Coronary artery (tissue), 2 donors: ENCODE results near the gene UBP1.
"Not testable (repeated sequence)": the region's sequence is repeated elsewhere in the genome, so short reads cannot be mapped to it uniquely, and the experiment has no call there.

ENCODE experiments used
- DNase-seq: peaks from one replicate; pipeline ENCODE4 v3.0.0-alpha.2; 2017; ENCODE audit warnings: low spot score
- H3K27ac ChIP-seq, 2 donors: fragments of 200-600 bp; sonication (generic); one replicate each; pipeline ENCODE4 v1.5.1; 2016 to 2019
- H3K4me3 ChIP-seq: fragments of 200-600 bp; sonication (generic); 2 replicates; pipeline ENCODE4 v1.5.1; 2016; ENCODE audit warnings: mild to moderate bottlenecking, moderate library complexity
- TF ChIP-seq, protein P1 (sequence below): fragments of 200-600 bp; sonication (generic); IDR thresholded peaks from one replicate; pipeline ENCODE4 v1.5.1; 2019; ENCODE audit warnings: antibody characterized with exemption

UBP1 gene

DNA sequence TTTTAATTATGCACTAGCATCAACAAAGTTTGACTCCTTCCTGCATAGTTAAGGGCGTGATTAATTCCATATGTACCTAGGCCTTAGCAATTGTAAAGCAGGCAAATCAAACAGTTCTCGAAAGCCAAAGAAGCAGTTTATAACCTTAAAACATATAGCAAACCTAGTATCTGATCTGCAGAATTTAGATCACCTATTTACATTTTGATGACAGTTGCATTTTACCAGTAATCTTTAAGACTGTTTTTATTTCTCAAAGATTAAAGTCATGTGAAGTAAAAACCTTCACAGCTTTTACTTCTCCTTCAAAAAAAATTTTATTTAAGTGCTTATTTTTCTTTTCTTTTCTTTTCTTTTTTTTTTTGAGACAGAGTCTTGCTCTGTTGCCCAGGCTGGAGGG is 20.9 kb upstream of the UBP1 start:
- Histone ChIP-seq H3K4me3 (no peak overlapping the region), H3K27ac (no peak overlapping the region)
- DNase-seq: no peak
- TF ChIP-seq, protein P1, sequence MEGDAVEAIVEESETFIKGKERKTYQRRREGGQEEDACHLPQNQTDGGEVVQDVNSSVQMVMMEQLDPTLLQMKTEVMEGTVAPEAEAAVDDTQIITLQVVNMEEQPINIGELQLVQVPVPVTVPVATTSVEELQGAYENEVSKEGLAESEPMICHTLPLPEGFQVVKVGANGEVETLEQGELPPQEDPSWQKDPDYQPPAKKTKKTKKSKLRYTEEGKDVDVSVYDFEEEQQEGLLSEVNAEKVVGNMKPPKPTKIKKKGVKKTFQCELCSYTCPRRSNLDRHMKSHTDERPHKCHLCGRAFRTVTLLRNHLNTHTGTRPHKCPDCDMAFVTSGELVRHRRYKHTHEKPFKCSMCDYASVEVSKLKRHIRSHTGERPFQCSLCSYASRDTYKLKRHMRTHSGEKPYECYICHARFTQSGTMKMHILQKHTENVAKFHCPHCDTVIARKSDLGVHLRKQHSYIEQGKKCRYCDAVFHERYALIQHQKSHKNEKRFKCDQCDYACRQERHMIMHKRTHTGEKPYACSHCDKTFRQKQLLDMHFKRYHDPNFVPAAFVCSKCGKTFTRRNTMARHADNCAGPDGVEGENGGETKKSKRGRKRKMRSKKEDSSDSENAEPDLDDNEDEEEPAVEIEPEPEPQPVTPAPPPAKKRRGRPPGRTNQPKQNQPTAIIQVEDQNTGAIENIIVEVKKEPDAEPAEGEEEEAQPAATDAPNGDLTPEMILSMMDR: no peak

DNA sequence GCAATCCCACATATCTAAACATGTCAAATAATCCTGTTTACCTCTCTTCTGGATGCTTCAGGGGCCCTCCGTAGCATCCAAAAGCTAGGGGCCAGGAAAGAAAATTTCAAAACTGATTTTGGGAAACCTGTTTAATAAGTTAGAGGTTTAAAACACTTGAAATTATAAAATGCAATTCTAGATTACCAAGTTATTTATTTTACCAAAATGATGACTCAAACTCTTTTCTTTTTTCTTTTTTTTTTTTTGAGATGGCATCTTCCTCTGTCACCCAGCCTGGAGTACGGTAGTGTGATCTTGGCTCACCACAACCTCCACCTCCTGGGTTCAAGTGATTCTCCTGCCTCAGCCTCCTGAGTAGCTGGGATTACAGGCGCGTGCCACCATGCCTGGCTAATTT is 19.4 kb upstream of the UBP1 start:
- H3K4me3 ChIP-seq, H3K27ac ChIP-seq, DNase-seq: not testable (repeated sequence)

DNA sequence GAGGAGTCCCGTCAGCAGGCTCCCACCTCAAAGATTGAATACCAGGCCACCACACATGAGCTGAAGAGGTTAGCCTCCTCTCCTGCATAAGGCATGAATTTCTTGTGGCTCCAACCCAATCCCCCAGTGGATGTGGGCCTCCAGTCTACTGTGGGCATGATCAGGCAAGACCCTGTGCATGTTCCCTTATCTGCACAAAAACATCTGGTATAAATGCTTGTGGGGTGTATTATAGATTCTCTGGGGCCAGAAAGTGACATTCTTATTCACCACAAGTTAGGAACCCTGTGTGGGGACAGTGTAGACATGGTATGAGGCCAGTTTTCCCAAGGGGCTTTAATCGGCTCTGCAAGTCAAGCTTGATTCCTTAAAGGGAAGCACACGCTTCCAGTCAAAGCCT is 18.2 kb upstream of the UBP1 start:
- no peak overlapping the region for H3K27ac ChIP-seq
- H3K4me3 ChIP-seq: no peak overlapping the region
- no peak for DNase-seq
- TF ChIP-seq, protein P1: no peak

DNA sequence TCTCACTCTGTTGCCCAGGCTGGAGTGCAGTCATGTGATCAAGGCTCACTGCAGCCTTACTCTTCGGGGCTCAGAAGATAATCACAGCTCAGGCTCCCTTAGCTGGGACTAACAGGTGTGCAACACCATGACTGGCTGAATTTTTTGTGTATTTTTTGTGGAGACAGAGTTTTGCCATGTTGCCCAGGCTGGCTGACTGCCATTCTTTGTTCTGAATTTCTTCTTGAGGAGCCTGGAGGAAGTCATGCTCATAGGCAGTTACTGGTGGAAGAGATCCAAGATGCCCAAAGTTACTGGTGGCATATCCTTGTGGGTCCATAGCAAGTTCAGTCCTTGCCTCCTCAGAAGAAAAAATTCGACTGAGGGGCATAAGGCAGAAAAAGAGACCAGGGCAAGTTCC is 16.6 kb upstream of the UBP1 start:
- no peak for DNase-seq
- TF ChIP-seq, protein P1: no peak
- Histone ChIP-seq H3K27ac (no peak overlapping the region), H3K4me3 (no peak overlapping the region)

DNA sequence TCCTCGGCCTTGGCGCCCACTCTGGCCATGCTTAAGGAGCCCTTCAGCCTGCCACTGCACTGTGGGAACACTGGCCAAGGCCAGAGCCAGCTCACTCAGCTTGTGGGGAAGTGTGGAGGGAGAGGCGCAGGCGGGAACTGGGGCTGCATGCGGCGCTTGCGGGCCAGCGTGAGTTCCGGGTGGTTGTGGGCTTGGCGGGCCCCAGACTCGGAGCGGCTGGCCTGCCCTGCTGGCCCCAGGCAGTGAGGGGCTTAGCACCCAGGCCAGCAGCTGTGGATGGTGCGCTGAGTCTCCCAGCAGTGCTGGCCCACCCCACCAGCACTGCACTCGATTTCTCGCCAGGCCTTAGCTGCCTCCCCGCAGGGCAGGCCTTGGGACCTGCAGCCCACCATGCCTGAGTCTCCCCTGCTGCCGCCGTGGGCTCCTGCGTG is 13.1 kb upstream of the UBP1 start:
- Histone ChIP-seq H3K4me3 (no peak overlapping the region), H3K27ac (no peak overlapping the region)
- TF ChIP-seq, protein P1: no peak
- DNase-seq: no peak

DNA sequence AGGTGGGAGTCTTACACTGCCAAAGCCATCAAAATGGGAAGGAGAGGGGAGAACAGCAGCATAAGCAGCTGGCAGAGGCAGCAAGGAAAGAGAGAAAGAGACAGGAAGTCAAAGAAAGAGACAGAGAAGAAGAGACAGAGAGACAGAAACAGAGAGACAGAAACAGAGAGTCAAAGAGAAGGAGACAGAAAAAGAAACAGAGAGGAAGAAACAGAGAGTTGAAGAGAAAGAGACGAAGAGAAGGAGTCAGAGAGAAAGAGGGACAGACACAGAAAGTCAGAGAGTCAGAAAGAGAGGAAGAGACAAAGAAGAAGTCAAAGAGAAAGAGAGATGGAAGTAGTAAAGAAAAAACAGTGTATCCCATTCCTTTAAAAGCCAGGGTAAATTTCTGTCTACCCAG is 11.8 kb upstream of the UBP1 start:
- not testable (repeated sequence) for H3K27ac ChIP-seq, DNase-seq, H3K4me3 ChIP-seq

DNA sequence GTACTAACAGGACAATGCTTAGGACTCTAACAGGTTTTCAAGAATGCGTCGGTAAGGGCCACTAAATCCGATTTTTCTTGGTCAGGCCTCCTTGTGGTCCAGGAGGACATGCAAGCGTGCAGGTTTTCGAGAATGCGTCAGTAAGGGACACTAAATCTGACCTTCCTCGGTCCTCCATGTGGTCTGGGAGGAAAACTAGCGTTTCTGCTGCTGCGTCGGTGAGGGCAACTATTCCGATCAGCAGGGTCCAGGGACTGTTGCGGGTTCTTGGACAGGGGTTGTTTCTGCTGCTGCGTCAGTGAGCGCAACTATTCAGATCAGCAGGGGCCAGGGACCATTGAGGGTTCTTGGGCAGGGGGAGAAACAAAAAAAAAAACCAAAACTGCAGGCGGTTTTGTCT is 7.8 kb upstream of the UBP1 start:
- DNase-seq: no peak
- Histone ChIP-seq H3K4me3 (no peak overlapping the region), H3K27ac (no peak overlapping the region)
- TF ChIP-seq, protein P1: no peak

DNA sequence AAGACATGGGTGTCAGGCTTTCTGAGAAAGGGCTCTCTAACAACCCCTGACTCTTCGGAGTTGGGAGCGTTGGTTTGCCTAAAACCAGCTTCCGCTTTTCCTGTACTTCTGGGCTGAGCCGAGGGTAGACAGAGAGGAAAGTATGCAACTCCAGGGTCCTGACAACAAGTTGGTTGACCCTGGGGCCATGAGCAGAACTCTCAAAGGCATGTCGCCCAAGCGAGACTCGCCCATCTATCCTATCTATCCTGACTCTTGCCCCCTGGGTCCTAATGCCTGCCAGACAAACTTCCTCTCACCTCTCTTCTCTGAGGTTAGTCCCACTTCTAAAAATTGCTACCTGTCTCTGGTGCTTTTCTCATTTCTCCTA is 7.0 kb upstream of the UBP1 start:
- DNase-seq, H3K27ac ChIP-seq, H3K4me3 ChIP-seq: not testable (repeated sequence)

DNA sequence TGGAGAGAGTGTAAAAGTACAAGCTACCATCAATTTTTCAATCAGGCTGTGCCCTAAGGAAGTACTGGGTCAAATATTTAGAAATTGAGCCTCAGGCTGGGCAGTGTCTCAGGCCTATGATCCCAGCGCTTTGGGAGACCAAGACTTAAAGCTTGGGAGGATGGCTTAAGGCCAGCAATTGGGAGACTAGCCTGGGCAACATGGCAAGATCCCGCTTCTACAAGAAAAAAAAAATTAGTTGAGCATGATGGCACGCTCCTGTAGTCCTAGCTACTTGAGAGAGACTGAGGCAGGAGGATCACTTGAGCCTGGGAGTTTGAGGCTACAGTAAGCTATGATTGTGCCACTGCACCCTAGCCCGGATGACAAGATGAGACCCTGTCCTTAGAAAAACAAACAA is 2.0 kb upstream of the UBP1 start:
- Histone ChIP-seq H3K4me3 (no peak overlapping the region), H3K27ac (peak overlapping the region in 1 of 2 donors; percentile 99)
- DNase-seq: no peak
- TF ChIP-seq, protein P1: no peak
